ENCODE results near the gene SLC8B1.

DNA sequence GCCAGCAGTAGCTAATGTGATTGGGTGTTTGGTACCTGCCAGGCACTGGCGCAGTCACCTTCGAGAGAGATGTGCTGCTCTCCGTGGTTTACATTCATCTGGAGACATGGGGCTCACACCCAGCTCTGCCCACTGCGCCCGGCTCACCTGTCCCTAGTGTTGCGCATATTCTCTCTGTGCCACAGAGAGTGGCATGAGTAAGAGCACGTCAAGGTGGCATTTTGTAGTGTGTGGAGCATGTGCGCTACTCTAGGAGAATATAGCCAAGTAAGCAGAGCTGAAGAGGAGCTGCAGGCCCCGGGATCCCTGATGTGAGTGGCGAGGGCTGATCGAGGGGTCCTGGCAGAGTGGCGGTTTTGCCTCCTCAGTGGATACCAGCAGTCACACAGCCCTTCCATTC, 66.8 kb downstream of the SLC8B1 start:
- TF ChIP-seq TAF1 (conservative IDR thresholded peaks at IDR 0.05) (no peak), JUND (IDR thresholded peaks at IDR 0.05) (no peak), EGR1 (IDR thresholded peaks at IDR 0.05; ENCODE audit: low read depth in 2 of 2) (no peak), MAX (IDR thresholded peaks at IDR 0.05) (no peak), GABPA (IDR thresholded peaks at IDR 0.05 in 1 of 2, conservative IDR thresholded peaks at IDR 0.05 in 1 of 2) (no peak), SP1 (IDR thresholded peaks at IDR 0.05) (no peak), REST (IDR thresholded peaks at IDR 0.05) (no peak)
- TF ChIP-seq, protein P1, sequence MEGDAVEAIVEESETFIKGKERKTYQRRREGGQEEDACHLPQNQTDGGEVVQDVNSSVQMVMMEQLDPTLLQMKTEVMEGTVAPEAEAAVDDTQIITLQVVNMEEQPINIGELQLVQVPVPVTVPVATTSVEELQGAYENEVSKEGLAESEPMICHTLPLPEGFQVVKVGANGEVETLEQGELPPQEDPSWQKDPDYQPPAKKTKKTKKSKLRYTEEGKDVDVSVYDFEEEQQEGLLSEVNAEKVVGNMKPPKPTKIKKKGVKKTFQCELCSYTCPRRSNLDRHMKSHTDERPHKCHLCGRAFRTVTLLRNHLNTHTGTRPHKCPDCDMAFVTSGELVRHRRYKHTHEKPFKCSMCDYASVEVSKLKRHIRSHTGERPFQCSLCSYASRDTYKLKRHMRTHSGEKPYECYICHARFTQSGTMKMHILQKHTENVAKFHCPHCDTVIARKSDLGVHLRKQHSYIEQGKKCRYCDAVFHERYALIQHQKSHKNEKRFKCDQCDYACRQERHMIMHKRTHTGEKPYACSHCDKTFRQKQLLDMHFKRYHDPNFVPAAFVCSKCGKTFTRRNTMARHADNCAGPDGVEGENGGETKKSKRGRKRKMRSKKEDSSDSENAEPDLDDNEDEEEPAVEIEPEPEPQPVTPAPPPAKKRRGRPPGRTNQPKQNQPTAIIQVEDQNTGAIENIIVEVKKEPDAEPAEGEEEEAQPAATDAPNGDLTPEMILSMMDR (IDR thresholded peaks at IDR 0.05; ENCODE audit: low read depth, low read length, missing input control): no peak
- TF ChIP-seq, protein P2, sequence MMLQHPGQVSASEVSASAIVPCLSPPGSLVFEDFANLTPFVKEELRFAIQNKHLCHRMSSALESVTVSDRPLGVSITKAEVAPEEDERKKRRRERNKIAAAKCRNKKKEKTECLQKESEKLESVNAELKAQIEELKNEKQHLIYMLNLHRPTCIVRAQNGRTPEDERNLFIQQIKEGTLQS (IDR thresholded peaks at IDR 0.05): no peak
- TF ChIP-seq, protein P3, sequence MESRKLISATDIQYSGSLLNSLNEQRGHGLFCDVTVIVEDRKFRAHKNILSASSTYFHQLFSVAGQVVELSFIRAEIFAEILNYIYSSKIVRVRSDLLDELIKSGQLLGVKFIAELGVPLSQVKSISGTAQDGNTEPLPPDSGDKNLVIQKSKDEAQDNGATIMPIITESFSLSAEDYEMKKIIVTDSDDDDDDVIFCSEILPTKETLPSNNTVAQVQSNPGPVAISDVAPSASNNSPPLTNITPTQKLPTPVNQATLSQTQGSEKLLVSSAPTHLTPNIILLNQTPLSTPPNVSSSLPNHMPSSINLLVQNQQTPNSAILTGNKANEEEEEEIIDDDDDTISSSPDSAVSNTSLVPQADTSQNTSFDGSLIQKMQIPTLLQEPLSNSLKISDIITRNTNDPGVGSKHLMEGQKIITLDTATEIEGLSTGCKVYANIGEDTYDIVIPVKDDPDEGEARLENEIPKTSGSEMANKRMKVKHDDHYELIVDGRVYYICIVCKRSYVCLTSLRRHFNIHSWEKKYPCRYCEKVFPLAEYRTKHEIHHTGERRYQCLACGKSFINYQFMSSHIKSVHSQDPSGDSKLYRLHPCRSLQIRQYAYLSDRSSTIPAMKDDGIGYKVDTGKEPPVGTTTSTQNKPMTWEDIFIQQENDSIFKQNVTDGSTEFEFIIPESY (IDR thresholded peaks at IDR 0.05): no peak
